HG02973 (cell line): ENCODE measurements around the gene SPTSSB.

Experiments
- ATAC-seq: cut with Tn5 transposase; IDR thresholded peaks from one replicate; pipeline ENCODE4 v1.9.1; 2021; ENCODE audit warnings: moderate library complexity; ENCODE audit not compliant: unreplicated experiment

The SPTSSB gene

DNA sequence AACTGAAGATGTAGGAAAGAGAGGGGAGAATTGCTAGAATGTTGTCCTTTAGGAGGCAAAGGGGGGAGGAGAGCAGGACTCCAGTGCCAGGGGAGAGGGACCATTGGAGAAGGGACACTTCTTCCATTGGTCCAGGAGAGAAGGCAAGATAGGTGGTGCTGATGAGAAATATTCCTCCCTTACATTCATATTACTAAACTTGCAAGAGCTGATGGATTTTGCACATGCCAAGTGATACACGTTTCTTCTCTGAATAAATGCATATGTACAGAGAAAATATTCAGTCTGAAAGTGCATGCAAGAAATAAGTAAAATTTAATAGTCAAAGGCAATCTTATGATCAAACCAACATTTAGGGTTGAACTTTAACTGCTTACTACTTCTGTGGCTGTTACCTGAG, 21.5 kb upstream of the SPTSSB start:
- no peak for ATAC-seq

DNA sequence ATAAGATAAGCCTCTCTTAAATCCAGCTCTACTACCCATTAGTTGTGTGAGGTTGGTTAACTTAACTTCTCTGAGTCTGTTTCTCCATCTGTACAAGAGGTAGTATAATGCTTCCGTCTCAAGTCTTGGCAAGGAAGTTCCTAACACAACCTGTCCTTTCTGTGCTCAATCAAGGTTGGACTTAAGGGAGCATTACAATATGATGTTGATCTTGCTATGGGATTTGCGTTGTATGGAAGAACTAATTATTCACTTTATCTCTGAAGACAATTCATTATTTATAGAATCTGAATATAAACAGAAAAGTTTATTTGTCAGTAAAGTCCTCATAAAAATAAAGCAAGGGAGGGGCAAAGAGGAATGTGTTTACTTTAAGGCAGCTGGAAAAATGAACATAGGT, 18.9 kb upstream of the SPTSSB start:
- ATAC-seq: no peak

DNA sequence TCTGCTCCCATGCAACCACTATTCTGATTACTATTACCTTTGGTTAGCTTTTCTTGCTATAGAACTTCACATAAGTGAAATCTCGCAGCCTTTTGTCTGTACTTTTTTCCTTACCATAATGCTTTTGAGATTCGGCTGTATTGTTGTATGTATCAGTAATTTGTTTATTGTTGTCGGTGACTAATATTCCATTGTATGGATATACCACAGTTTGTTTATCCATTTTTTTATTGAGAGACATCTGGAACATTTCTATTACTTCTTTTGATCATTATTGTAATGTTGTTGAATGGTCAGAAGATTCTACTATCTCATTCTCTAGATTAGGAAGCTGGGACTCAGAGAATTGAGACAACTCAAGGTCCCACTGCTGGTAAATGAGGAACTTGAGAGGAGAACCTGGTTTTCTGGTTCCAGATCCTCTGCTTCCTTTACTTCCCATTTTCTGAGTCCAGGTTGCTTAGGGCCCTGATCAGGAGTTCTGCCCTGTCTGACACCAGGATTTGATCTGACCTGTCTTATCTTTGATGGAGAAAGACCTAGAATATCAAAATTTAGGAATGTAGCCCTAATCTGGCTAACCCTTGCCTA, 18.2 kb upstream of the SPTSSB start:
- ATAC-seq: no peak

- no peak for ATAC-seq
Observed at GRCh38 chr3:161388855-161389254, 17.5 kb upstream of the SPTSSB start.

DNA sequence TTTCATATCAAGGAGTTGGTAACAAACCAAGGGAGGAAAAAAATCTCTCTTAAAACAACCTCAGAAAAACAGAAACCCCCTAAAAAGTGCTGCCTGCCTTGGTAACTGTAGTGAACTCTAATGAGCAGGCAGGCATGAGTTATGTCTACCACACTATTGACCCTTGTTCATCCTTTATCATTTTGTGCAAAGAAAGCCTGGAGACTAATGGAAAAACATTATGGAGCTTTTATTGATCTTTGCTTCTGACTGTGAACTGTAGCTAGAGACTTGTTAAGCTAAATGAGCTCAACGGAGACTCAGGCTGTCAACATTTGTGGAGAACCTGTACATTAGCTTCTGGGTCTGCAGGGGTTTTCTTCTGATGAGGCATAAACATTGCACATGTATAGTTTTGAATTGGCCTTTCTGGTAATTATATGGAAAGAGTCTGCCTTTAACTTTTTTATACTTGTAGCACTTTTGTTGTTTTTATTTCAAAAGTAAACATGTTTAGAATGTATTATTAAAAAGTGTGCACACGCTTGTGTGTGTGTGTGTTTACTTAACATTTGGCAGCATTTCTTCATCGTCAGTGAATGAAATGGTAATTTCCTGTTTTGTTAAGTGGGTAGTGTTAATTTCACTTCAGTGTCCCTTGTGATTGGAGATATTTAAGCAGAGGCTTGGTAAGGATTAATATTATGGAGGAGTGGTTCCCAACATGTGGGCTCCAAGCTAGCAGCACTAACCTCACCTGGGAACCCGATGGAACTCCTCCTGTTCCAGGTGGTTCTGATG, 15.9 kb upstream of the SPTSSB start:
- no peak for ATAC-seq

DNA sequence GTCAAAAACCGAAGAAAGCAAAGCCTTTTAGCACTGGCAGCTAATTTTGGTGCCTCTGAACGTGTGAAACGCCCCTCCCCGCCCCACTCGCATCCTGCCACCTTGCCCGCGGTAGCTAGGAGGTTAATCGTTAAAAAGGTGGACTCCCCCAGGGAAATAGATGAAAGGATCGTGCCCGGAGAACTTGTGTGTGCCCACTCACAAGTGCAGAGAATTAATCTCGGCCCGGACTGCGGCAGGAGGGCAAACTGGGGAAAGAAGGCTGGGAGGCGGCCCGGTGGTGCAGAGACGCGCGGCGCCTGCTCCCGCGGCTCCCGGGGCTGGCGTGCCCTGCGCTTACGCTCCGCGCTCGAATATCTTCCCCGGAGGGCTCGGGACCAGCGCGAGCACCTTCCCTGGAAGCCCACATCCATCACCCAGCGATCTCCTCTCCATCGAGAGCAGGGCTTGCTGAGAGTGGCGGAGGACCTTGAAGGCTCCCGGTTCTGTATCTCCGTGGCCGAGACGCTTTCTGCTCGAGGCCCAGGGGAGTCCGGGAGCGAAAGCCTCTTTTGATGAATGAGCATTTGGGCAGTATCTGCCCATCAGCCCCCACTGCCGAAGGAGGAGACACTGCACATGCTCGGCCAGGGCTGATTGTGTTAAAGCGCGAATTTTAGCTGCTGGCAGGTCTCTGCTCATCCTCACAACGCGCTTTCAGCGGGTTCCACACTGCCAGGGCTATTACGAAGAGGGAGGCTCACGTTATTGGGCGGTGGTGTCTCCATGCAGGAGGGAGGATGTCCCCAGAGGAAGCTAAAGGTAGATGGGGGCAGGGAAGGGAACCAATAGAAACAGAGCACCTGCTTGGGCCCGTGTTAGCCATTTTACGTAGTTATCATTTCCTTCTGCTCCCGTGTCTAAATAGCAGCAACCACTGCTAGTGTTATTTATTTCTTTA, 1.3 kb upstream of the SPTSSB start:
- peak; percentile 35 for ATAC-seq

DNA sequence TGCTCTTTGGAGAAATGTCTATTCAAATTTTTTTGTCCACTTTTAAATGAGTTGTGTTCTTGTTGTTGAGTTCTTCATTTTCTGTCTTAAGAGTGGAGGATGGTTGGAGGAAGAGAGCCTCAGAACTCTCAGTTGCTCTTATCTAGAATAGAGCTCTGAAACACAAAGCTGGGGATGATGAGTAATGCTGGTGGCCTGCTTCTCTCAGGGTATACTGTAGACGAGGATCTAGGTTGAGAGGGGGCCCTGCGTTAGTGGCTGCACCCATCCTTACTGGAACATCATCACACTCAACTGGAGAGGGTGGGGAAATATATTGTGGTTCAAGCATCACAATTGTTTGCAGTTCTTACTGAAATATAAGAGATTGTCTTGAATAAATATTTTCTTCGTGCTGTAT, 1.8 kb downstream of the SPTSSB start:
- ATAC-seq: no peak

DNA sequence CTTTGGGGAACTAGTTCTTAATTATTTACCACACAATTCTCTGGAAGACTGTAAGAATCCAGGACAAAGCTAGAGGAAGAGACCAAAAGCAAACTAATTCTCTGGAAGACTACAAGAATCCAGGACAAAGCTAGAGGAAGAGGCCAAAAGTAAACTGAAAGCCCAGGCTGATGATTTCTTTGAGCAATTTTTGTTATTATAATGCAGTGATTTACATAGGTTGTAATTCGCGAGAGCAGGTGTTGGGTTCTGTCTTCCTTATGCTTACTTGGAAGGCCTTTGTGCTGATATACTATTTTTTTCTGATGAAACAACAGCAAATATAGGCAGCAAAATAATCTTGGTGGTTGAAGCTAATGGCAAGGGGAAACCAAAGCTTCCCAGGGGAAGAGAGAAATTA, 5.2 kb downstream of the SPTSSB start:
- no peak for ATAC-seq

- no peak for ATAC-seq
Observed at GRCh38 chr3:161358488-161358887, 12.8 kb downstream of the SPTSSB start.

GRCh38 chr3:161356287-161356686, 15.0 kb downstream of the SPTSSB start:
- no peak for ATAC-seq

GRCh38 chr3:161355508-161355907, 15.8 kb downstream of the SPTSSB start:
- no peak for ATAC-seq

DNA sequence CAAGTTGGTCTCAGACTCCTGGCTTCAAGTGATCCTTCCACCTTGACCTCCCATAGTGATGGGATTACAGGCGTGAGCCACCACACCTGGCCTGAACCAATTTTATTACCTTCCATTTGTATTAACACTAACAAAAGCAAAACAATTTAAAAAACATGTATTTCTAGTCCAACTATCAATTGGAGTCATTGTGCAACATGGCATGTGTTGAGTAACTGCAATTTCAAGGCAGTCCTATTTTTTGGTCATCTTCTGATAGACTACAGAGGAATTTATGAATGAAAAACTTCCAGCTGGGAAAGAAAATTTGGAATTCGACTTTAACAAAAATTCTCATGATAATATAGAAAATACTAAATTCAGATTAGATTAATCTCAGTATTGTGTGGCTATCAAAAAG, 16.8 kb downstream of the SPTSSB start:
- no peak for ATAC-seq

- ATAC-seq: no peak
Observed at GRCh38 chr3:161351330-161351729, 20.0 kb downstream of the SPTSSB start.

DNA sequence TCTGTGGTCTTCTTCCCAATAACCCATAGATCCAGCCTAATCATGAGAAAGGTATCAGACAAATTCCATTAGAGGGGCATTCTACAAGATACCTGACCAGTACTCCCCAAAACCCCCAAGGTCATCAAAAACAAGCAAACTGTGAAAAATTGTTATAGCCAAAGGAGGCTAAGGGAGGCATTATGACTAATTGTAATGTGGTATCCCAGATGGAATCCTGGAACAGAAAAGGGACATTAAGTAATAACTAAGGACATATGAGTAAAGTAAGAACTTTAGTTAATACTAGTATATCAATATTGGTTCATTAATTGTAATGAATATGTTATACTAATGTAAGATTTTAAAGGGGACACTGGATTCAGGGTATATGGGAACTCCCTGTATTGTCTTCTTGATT, 20.4 kb downstream of the SPTSSB start:
- no peak for ATAC-seq

- no peak for ATAC-seq
Observed at GRCh38 chr3:161349529-161350312, 21.6 kb downstream of the SPTSSB start.

DNA sequence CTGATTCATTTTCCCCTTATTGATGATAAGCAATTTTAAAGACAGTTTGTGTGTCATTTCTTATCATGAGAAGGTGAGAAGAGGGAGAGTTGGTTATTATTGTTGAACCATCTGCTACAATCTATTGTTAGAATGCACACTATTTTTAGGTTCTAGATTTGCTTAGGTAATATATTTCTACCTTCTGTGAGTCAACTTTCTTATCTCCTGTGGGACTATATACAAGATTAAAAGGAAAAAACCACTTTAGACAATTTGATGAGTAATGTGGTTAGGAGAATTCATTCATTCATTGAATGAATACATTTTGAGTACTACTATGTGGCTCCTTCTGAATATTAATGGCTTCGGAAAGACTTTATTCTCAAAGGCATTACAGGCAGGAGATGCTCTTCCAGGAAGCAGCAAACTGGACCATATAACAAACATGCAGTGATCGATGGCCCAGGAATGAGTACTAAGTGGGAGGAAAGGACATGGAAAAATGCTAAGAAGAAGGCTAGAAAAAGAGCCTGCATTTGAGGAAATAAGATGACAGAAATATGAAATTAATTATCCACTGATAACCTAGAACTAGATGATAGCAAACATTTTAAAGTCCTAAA, 22.4 kb downstream of the SPTSSB start:
- no peak for ATAC-seq

DNA sequence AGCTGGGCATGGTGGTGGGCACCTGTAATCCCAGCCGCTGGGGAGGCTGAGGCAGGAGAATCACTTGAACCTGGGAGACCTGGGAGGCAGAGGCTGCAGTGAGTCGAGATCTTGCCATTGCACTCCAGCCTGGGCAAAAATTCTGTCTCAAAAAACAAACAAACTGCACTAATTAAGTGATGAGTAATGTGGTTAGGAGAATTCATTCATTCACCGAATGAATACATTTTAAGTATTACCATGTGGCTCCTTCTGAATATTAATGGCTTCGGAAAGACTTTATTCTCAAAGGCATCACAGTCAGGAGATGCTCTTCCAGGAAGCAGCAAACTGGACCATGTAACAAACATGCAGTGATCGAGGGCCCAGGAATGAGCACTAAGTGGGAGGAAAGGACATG, 23.6 kb downstream of the SPTSSB start:
- no peak for ATAC-seq

- no peak for ATAC-seq
Observed at GRCh38 chr3:161345023-161345422, 26.3 kb downstream of the SPTSSB start.

GRCh38 chr3:161343986-161344385, 27.3 kb downstream of the SPTSSB start:
- no peak for ATAC-seq

DNA sequence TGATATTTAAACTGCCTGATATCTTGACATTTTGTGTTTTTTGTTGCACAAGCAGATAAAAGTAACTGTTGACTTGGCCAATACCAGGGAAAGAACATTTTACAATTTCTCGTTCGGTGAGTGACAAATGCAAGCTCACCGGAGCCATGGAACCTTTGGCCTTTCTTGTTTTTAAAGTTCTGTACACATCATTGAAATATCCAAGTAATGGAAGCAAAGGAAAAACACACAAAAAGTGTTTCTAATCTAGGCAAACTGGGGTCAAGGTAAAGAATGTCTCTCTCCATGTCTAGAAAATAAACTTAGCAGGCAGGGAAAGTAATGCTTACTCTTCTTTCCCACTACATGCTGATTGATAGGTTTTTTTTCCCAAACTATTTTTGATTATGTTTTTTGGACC, 27.8 kb downstream of the SPTSSB start:
- ATAC-seq: no peak

- no peak for ATAC-seq
Observed at GRCh38 chr3:161342629-161343028, 28.7 kb downstream of the SPTSSB start.
